GM13977 (cell line): ENCODE measurements around the gene DISC1.

Experiments used
- DNase-seq: peaks from one replicate; pipeline ENCODE4 v3.0.0; 2012; ENCODE audit warnings: low spot score
- in situ Hi-C: fragments of 300-500 bp; cut with MboI; formaldehyde crosslinking; loops from one replicate; pipeline ENCODE4 v1.12.0; 2022; ENCODE audit warnings: low sequenced_read_pairs, low pct_unique_long_range_greater_than_20kb, mixed read lengths, inconsistent platforms; ENCODE audit not compliant: unreplicated experiment
- TF ChIP-seq, protein P1 (sequence below): IDR thresholded peaks from 2 replicates; pipeline ENCODE4 v1.5.1; 2012; ENCODE audit warnings: mild to moderate bottlenecking, control low read depth; ENCODE audit not compliant: insufficient read depth; ENCODE audit errors: extremely low read depth, missing control alignments

The DISC1 gene

DNA sequence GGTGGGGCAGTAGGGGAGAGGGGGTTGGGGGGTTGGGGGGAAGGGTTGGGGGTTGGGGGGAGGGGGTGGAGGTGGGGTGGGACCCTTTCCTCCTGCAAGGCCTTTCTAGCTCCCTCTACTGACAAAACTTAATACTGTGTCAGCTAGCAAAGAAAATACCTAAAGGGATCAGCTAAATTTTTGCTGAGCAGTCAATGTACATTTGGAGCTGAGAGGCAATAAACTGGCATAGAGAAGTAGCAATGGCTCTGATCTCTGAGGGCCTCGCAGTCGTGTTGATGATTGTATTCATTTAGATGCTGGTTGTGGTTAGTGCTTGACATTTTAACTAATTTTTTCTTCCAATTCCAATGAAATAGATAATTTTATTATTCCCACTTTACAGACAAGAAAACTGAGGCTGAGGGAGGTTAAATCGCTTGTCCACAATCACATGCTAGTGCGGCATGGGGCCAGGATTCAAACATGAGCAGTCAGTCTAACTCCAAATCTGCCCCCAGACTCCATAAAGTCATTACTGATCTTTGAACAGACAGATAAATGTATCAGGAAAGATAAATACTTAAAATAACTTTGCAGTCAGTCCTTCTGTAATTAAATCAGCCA is 357.1 kb downstream of the DISC1 start:
- in situ Hi-C loops = no loop called here
- no peak for DNase-seq

DNA sequence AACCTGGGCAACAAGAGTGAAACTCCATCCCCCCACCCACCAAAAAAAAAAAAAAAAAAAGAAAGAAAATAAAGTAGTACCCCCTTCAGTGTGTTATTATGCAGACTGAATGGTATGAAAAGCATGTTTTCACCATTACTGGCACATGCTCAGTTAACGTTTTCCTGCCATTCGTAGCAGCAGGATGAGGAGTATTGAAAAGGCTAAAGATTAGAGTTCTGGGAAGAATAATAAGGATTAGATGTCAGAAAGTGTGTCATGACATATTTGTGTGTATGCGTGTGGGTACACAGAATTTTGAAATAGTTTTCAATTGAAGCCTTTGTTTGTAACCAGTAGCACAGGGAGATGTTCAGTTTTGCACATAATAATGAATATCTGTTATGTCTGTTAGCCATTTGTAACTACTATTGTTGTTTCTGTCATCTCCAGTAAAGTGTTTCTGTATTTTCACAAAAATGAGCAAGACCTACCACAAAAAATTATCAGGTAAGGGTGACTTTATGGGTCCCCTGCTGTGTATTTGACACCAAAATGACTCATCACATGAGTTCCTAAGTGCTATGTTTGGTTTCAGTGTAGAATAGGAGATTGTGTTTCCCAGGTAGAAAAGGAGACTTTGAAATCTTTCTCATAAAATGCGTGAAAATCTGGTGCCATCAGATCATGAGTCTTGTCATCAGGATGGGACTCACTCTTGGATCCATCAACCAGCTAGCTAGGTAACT is 358.9 kb downstream of the DISC1 start:
- in situ Hi-C loops = no loop called here
- TF ChIP-seq, protein P1, sequence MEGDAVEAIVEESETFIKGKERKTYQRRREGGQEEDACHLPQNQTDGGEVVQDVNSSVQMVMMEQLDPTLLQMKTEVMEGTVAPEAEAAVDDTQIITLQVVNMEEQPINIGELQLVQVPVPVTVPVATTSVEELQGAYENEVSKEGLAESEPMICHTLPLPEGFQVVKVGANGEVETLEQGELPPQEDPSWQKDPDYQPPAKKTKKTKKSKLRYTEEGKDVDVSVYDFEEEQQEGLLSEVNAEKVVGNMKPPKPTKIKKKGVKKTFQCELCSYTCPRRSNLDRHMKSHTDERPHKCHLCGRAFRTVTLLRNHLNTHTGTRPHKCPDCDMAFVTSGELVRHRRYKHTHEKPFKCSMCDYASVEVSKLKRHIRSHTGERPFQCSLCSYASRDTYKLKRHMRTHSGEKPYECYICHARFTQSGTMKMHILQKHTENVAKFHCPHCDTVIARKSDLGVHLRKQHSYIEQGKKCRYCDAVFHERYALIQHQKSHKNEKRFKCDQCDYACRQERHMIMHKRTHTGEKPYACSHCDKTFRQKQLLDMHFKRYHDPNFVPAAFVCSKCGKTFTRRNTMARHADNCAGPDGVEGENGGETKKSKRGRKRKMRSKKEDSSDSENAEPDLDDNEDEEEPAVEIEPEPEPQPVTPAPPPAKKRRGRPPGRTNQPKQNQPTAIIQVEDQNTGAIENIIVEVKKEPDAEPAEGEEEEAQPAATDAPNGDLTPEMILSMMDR = no peak
- no peak for DNase-seq

More for the DNA sequence above, 357.1 kb downstream of the DISC1 start:
- TF ChIP-seq, protein P1 = peak; percentile 12

DNA sequence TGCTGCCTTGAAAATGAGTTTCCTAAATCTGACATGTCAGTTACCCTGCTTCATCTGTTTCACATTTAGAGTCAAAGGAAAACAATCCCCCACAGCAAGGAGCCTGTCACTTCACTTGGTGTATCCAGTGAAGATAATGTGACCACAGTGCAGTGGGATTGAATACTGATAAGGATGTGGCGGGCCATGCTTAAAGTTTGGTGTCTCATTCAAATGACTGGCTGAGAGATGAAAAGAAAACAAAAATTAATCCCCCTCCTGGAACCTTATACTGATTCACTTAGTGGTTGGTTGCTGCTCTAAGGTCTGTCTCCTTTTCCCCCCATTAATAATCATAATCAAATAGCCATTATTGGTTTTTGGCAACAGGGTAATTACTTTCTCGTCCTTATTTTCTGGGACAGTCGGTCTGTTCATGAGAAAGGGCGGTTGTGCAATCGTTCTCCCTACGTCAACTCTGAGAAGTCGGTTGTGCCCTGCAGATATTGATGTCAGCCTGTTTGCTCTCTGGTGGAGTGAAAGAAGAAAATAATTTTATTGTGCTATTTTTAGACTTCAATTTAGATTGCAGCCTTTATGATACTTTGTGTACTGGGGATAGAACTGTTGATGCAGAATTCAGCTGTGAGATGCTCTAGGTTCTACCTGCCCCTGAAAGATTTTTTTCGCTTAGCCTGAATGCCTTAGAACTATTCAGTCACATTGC is 360.2 kb downstream of the DISC1 start:
- TF ChIP-seq, protein P1 = no peak
- in situ Hi-C loops = no loop called here
- DNase-seq = no peak

DNA sequence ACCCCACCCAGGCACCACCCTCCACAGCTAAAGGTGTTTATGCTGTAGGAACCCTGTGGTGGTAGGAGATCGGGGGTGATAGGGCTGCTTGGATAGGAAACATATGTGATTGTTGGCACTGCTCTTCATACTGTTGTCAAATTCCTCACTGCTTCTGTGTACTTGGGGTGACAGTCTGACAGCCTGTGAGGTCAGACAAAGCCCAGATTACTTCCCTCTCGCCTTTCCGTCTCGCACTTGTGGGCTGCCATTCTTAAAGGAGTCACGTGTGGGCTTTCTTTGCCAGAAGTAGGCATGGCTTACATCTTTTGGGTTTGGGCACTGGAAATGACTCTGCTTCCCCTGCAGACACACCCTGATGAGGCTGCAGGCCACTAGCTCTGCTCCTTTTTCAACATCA is 363.8 kb downstream of the DISC1 start:
- TF ChIP-seq, protein P1 = no peak
- DNase-seq = no peak
- in situ Hi-C loops = no loop called here

DNA sequence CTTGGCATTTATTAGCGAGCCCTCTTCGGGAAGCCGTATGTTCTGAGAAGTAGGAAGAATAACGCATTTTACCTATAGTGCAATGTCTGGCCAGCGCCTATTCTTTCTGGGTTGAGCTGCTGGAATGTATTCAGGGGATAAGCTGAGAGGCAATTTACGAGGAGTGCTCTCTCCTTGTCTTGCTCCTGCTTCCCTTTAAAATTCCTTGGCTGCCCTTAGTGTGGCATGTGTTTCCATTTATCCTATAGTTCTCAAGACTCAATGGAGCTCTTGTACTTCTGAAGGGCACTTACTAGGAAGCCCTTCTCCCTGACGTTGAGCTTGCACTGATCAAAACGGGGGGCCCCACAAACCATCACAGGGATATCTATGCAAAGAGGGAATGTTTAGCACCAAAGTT is 364.6 kb downstream of the DISC1 start:
- DNase-seq = no peak
- in situ Hi-C loops = no loop called here
- TF ChIP-seq, protein P1 = no peak

DNA sequence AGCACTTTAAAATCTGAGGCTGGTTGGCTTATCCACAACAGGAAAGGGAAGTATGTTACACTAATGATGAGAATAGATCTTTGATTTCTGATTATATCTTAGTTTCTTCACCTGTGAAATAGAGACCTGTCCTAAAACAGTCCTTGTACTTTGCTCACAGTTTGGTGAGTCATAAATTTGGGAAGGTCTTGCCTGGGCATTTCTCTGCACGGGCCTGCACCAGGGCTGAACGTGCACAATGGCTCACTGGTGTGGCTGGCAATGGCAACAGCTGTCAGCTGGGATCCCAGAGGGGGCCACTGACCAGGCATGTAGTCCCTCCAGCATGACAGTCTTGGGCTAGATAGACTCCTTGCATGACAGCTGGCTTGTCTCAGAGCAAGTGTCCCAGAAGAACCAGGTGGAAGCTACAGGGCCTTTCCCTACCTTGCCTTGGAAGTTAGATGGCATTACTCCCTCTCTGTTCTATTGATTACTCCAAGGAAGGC is 367.4 kb downstream of the DISC1 start:
- in situ Hi-C loops = no loop called here
- DNase-seq = no peak
- TF ChIP-seq, protein P1 = no peak
